HL-60/S4 treated with phorbol 12-myristate 13-acetate at 8.2 ng/mL for 4 days and 3 days (cell line): ENCODE results near the gene SMARCE1.

Source experiments
- in situ Hi-C: fragments of 300-500 bp; cut with MboI; formaldehyde crosslinking; loops from 2 replicates; pipeline ENCODE4 v1.15.0; 2022; ENCODE audit warnings: low sequenced_read_pairs

Gene SMARCE1

GRCh38 chr17:40646791-40647623 is 611 bp downstream of the SMARCE1 start:
- in situ Hi-C loops: no loop called here

- in situ Hi-C loops: no loop called here
Measured at GRCh38 chr17:40645943-40646342, 1.7 kb downstream of the SMARCE1 start.

DNA sequence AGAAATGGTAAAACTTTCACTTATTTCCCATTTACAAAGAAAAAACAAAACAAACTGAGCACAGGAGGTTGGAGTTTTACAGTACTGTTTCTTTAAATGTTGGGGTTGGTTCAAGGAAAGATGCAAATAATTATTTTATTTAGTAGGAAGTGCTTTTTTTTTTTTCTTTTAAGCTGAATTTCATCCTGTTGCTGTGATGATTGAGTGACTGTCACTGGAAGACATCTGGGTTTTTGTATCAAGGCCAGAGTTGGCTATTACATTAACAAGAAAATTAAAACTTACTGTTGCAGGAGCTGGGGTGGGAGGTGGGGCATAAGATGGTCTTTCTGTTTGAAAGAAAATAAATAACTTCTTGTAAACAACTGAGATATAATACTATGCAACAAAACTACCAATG is 2.3 kb downstream of the SMARCE1 start:
- in situ Hi-C loops: no loop called here

- in situ Hi-C loops: no loop called here
Measured at GRCh38 chr17:40637931-40638330, 9.7 kb downstream of the SMARCE1 start.

DNA sequence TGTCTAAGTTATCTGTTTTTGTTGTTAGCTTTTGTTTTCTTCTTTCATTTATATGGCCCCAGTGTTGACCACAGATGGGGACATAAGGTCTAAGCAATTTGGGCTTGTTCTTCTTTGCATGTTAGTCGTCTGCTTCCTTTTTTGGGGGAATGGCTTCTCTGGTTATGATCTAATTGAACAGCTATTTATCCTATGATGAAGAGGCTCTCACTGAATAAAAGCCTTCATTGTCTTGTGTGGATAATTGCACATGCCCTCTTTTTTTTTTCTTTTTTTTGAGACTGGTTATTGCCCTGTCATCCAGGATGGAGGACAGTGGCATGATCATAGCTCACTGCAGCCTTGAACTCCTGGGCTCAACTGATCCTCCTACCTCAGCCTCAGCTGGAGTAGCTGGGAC is 13.7 kb downstream of the SMARCE1 start:
- in situ Hi-C loops: no loop called here

- in situ Hi-C loops: no loop called here
Measured at GRCh38 chr17:40632216-40632615, 15.4 kb downstream of the SMARCE1 start.

GRCh38 chr17:40629842-40630241 is 17.8 kb downstream of the SMARCE1 start:
- in situ Hi-C loops: no loop called here

GRCh38 chr17:40625311-40625710 is 22.3 kb downstream of the SMARCE1 start:
- in situ Hi-C loops: no loop called here

- in situ Hi-C loops: no loop called here
Measured at GRCh38 chr17:40623419-40624210, 24.0 kb downstream of the SMARCE1 start.

- in situ Hi-C loops: no loop called here
Measured at GRCh38 chr17:40622509-40622928, 25.1 kb downstream of the SMARCE1 start.

DNA sequence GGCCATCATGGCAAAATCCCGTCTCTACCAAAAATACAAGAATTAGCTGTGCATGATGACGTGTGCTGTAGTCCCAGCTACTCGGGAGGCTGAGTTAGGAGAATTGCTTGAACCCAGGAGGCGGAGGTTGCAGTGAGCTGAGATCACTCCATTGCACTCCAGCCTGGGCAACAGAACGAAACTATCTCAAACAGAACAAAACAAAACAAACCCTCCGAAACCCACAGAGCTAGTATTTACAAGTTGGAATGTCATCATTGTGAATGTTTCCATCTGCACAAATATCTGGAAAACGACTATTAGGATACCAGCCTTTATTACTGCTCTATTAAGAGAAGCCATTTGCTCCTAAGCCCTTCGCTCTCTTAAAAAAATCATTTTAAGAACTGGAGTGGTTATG is 26.0 kb downstream of the SMARCE1 start:
- in situ Hi-C loops: no loop called here

GRCh38 chr17:40621019-40621418 is 26.6 kb downstream of the SMARCE1 start:
- in situ Hi-C loops: no loop called here

- in situ Hi-C loops: no loop called here
Measured at GRCh38 chr17:40618754-40619625, 28.6 kb downstream of the SMARCE1 start.

DNA sequence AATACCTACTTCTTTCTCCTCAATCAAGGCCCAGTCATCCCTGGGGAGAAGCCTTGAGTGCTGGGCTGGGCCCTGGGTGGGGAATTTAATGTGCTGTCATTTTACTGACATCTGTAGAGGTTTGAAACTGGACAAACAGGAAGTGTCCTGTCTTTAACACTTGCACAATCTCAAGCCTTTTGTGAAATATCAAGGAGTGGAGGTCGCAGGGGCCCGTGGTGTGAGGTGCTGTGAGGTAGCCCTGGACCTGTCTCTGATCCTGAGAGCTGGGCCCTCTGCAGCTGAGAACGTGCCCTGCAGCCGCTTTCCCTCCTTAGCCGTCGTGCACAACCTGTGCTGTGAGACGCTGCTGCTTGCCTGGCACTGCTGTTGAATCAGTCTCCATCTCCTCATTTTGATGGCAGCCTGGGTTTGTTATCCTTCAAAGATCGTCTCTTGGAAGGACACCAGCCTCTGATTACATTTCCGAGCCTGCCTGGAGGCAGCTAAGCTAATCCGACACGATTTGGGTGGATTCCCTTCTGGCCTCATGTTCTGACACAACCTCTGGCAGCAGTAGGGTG is 29.9 kb downstream of the SMARCE1 start:
- in situ Hi-C loops: no loop called here

- in situ Hi-C loops: no loop called here
Measured at GRCh38 chr17:40616592-40616991, 31.0 kb downstream of the SMARCE1 start.

- in situ Hi-C loops: no loop called here
Measured at GRCh38 chr17:40615841-40616476, 31.7 kb downstream of the SMARCE1 start.

DNA sequence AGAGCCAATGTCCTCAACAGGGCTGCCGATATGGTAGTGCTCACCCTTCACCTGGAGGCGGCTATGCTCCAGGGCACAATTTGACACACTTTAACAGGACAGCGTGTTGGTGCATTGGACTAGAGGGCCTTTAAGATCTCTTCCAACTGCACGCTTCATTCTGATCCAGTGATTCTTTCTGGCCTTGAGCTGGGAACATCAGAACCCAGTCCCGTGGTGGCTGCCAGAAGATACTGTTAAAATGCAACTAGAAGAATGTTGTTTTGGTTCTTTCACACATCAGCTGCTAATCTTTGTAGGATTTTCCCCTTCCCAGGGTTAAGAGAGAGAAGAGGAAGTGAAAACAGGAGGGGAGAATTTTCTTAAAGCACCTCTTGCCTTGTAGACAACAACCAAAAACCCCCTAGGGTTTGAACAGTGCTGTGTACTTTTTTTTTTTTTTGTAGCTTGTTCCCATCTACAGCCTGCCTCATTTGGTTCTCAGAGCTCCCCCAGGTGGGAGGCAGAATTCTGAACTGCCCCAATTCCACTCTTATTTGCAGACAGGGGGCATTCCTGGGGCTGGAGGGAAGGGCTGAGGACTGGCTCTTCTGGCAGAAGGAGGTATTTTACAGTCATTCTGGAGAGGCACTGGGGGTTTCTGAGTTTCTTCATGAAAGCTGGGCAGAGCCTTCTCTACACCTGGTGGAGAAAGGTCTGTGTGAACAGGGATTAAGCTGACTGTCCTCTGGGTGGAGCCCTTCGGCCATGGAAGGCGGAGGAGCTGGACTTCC is 32.4 kb downstream of the SMARCE1 start:
- in situ Hi-C loops: no loop called here

- in situ Hi-C loops: no loop called here
Measured at GRCh38 chr17:40614431-40615067, 33.1 kb downstream of the SMARCE1 start.
